Activated T-cell treated with anti-CD3 and anti-CD28 coated beads for 48 hours (primary cell): ENCODE measurements around the gene HDLBP.

Source experiments
- DNase-seq: peaks from one replicate; pipeline ENCODE4 v3.0.0-alpha.2; 2020; ENCODE audit warnings: low read depth

Gene HDLBP

GRCh38 chr2:241315093-241315878 lies at the start of gene HDLBP:
TSS of gene HDLBP (minus strand) at chr2:241315672. CDS start at chr2:241266869, 48,803 bp downstream.
- DNase-seq: peak; percentile 100

GRCh38 chr2:241364781-241365180 lies 49.3 kb upstream of the HDLBP start:
- DNase-seq: no peak

- no peak for DNase-seq
These were observed 48.0 kb upstream of the HDLBP start for GRCh38 chr2:241363426-241363825.

GRCh38 chr2:241359481-241360045 lies 44.1 kb upstream of the HDLBP start:
- DNase-seq: no peak

GRCh38 chr2:241358470-241358869 lies 43.0 kb upstream of the HDLBP start:
- DNase-seq: no peak

GRCh38 chr2:241357531-241357930 lies 42.1 kb upstream of the HDLBP start:
- DNase-seq: no peak

- no peak for DNase-seq
These were observed 41.4 kb upstream of the HDLBP start for GRCh38 chr2:241356871-241357260.

GRCh38 chr2:241355983-241356870 lies 40.8 kb upstream of the HDLBP start, which contains the start of gene FARP2:
TSS of gene FARP2 (plus strand) at chr2:241356285. CDS start at chr2:241373108, 16,823 bp downstream.
- peak; percentile 95 for DNase-seq

GRCh38 chr2:241354668-241355658 lies 39.5 kb upstream of the HDLBP start:
- peak; percentile 76 for DNase-seq

GRCh38 chr2:241352227-241352626 lies 36.8 kb upstream of the HDLBP start:
- no peak for DNase-seq

- no peak for DNase-seq
These were observed 36.2 kb upstream of the HDLBP start for GRCh38 chr2:241351640-241352031.

GRCh38 chr2:241350878-241351639 lies 35.6 kb upstream of the HDLBP start:
- DNase-seq: no peak

- DNase-seq: no peak
These were observed 35.0 kb upstream of the HDLBP start for GRCh38 chr2:241350530-241350877.

GRCh38 chr2:241349941-241350340 lies 34.5 kb upstream of the HDLBP start:
- no peak for DNase-seq

GRCh38 chr2:241344925-241345651 lies 29.6 kb upstream of the HDLBP start:
- no peak for DNase-seq

GRCh38 chr2:241340631-241341163 lies 25.2 kb upstream of the HDLBP start:
- DNase-seq: no peak

GRCh38 chr2:241339839-241340630 lies 24.6 kb upstream of the HDLBP start:
- no peak for DNase-seq

GRCh38 chr2:241334813-241335212 lies 19.3 kb upstream of the HDLBP start:
- DNase-seq: no peak

GRCh38 chr2:241330616-241330981 lies 15.1 kb upstream of the HDLBP start:
- DNase-seq: no peak
